ENCODE results near the gene FBXO47.
"Not testable (repeated sequence)": the region's sequence is repeated elsewhere in the genome, so short reads cannot be mapped to it uniquely, and the experiment has no call there.

GRCh38 chr17:38976187-38976551 is 9.0 kb upstream of the FBXO47 start:
- TF ChIP-seq POLR2A, CTCF (IDR thresholded peaks at IDR 0.05): not testable (repeated sequence)

All from adrenal gland (tissue), 5 donors.